A673 (cell line): Measurements from ENCODE around the gene CCDC57. TPM values are rescaled to one million over a fixed set of nuclear protein-coding genes. Genes with fewer than 3 reads are reported as not detected.

Experiments
- BruUV-seq: library from RNA; stranded (reverse); fragments of 400-500 nt; replicated peaks from 2 replicates; lab custom pipeline; 2021; lab: Mats Ljungman, UMichigan
- CTCF ChIA-PET: fragments of 300-600 bp; sonication (Branson Sonifier 250); formaldehyde crosslinking; loops from one replicate; lab custom pipeline; 2022; ENCODE audit warnings: antibody characterized with exemption; lab: Charles Lee
- POLR2A ChIA-PET: fragments of 300-600 bp; sonication (Branson Sonifier 250); formaldehyde crosslinking; loops from one replicate; lab custom pipeline; 2022; ENCODE audit warnings: antibody characterized with exemption; ENCODE audit not compliant: low non-redundant PET; lab: Charles Lee
- DNase-seq: peaks from one replicate; pipeline ENCODE4 v3.0.0-alpha.2; 2015; ENCODE audit warnings: low spot score
- H3K27ac ChIP-seq: fragments of 200-600 bp; sonication (generic); 2 replicates; pipeline ENCODE4 v1.5.1; 2016; ENCODE audit warnings: mixed run types, low read depth, mild to moderate bottlenecking, mixed read lengths, antibody characterized with exemption, low read length; ENCODE audit not compliant: poor library complexity, severe bottlenecking
- H3K27me3 ChIP-seq: fragments of 200-600 bp; sonication (generic); replicated peaks from 2 replicates; pipeline ENCODE4 v1.6.1; 2017; ENCODE audit warnings: mixed run types, low read depth, mild to moderate bottlenecking, mixed read lengths, antibody characterized with exemption, low read length; ENCODE audit not compliant: insufficient read depth, poor library complexity
- H3K36me3 ChIP-seq: fragments of 200-600 bp; sonication (generic); 2 replicates; pipeline ENCODE4 v1.6.1; 2016; ENCODE audit warnings: mixed run types, mild to moderate bottlenecking, mixed read lengths, antibody characterized with exemption, low read length; ENCODE audit not compliant: insufficient read depth, poor library complexity, severe bottlenecking
- H3K4me1 ChIP-seq: fragments of 200-600 bp; sonication (generic); 2 replicates; pipeline ENCODE4 v1.6.1; 2017; ENCODE audit warnings: mixed run types, mild to moderate bottlenecking, mixed read lengths, antibody characterized with exemption, low read length; ENCODE audit not compliant: insufficient read depth, poor library complexity, severe bottlenecking
- H3K4me3 ChIP-seq: fragments of 200-600 bp; sonication (generic); 2 replicates; pipeline ENCODE4 v1.5.1; 2016; ENCODE audit warnings: low read depth, mixed run types, mild to moderate bottlenecking, mixed read lengths, low read length; ENCODE audit not compliant: poor library complexity, severe bottlenecking
- H3K9me3 ChIP-seq: fragments of 200-600 bp; sonication (generic); 2 replicates; pipeline ENCODE4 v1.6.1; 2016; ENCODE audit warnings: mixed run types, low read depth, mild to moderate bottlenecking, mixed read lengths, antibody characterized with exemption, low read length; ENCODE audit not compliant: poor library complexity, severe bottlenecking
- CTCF ChIP-seq: fragments of 300-800, 200-600 bp; sonication (generic); conservative IDR thresholded peaks from 2 replicates; pipeline ENCODE4 v1.5.1; 2017; ENCODE audit warnings: low read depth, mild to moderate bottlenecking, antibody characterized with exemption, low read length, moderate library complexity, mixed read lengths
- EZH2 ChIP-seq: fragments of 200-600 bp; sonication (generic); IDR thresholded peaks from 2 replicates; pipeline ENCODE4 v1.6.1; 2017; ENCODE audit warnings: borderline replicate concordance, low read depth, mild to moderate bottlenecking, mixed read lengths, antibody characterized with exemption, low read length; ENCODE audit not compliant: poor library complexity, severe bottlenecking
- intact Hi-C: fragments of 100-400 bp; cut with micrococcal nuclease; formaldehyde crosslinking; loops from one replicate; pipeline ENCODE4 v1.10.0; 2022; ENCODE audit not compliant: unreplicated experiment
- total RNA-seq: library from RNA; stranded (reverse); gene quantifications from 2 replicates; pipeline ENCODE4 v1.2.3, GENCODE V29; 2021

CCDC57 gene
- total RNA-seq, 1 experiment from 2014 or later: 43.6 TPM

GRCh38 chr17:82252511-82253178 lies 40.0 kb upstream of the CCDC57 start:
- Histone ChIP-seq H3K27me3 (no peaks in the 10 kb centered on the region), H3K27ac (no peak overlapping the region), H3K36me3 (peaks cover 91% of the 10 kb centered on the region), H3K4me3 (no peak overlapping the region), H3K4me1 (peaks cover 20% of the 10 kb centered on the region), H3K9me3 (no peaks in the 10 kb centered on the region)
- ChIA-PET CTCF (no interaction called here), POLR2A (interaction anchor here (0.5 kb wide), 1 partner anchor 16 kb away, joined by 12 read pairs; no protein-coding TSS in a partner anchor)
- no TSS peak for BruUV-seq
- DNase-seq: no peak
- intact Hi-C loops: no loop called here
- TF ChIP-seq CTCF (no peak), EZH2 (no peak)

GRCh38 chr17:82250868-82251500 lies 38.3 kb upstream of the CCDC57 start:
- H3K27ac ChIP-seq: no peak overlapping the region
- no peaks in the 10 kb centered on the region for H3K27me3 ChIP-seq
- BruUV-seq: no TSS peak
- no peak overlapping the region for H3K4me3 ChIP-seq
- ChIA-PET CTCF (interaction anchor here (0.6 kb wide), 1 partner anchor 26 kb away, joined by 4 read pairs; no protein-coding TSS in a partner anchor), POLR2A (no interaction called here)
- TF ChIP-seq EZH2 (no peak), CTCF (no peak)
- no peaks in the 10 kb centered on the region for H3K9me3 ChIP-seq
- H3K36me3 ChIP-seq: peaks cover 90% of the 10 kb centered on the region
- DNase-seq: no peak
- H3K4me1 ChIP-seq: peaks cover 37% of the 10 kb centered on the region
- intact Hi-C loops: no loop called here

GRCh38 chr17:82249896-82250581 lies 37.4 kb upstream of the CCDC57 start:
- no peaks in the 10 kb centered on the region for H3K9me3 ChIP-seq
- TF ChIP-seq EZH2 (no peak), CTCF (no peak)
- no peaks in the 10 kb centered on the region for H3K27me3 ChIP-seq
- H3K27ac ChIP-seq: no peak overlapping the region
- POLR2A ChIA-PET: no interaction called here
- no peak for DNase-seq
- H3K36me3 ChIP-seq: peaks cover 90% of the 10 kb centered on the region
- intact Hi-C loops: loop anchor here (10.0 kb wide), 1 partner anchor 165 kb away; the partner anchor contains the start of genes HEXD and OGFOD3
- CTCF ChIA-PET: no interaction called here
- BruUV-seq: no TSS peak
- H3K4me1 ChIP-seq: peaks cover 44% of the 10 kb centered on the region
- H3K4me3 ChIP-seq: no peak overlapping the region
